SIG-M5 (cell line): Measurements from ENCODE around the gene SLC10A7.

Experiments
- DNase-seq: peaks from one replicate; lab custom pipeline; 2025; lab: John Stamatoyannopoulos, UW

SLC10A7 gene

GRCh38 chr4:146256328-146256727, 265.4 kb downstream of the SLC10A7 start:
- DNase-seq = no peak

GRCh38 chr4:146255874-146256273, 265.9 kb downstream of the SLC10A7 start:
- DNase-seq = no peak

DNA sequence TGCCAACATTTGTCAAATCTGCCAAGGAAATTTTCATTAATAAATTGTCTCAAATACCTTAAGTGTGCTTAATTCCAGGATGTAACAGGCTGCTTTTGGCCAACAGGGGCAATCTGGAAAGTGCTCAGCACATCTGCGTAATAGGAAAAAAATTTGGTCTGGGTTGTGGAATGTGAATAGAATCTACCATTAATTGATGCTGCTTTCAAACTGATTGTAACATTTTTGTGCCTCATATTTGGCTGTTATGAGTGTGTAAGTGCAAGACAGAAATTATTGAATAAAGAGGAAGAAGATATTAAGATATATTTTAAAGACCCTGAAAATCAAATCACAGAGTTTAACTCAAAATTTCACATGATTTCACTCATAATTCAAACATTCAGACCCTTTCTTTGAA, 266.3 kb downstream of the SLC10A7 start:
- no peak for DNase-seq

- no peak for DNase-seq
These were observed 268.6 kb downstream of the SLC10A7 start for GRCh38 chr4:146252969-146253611.

DNA sequence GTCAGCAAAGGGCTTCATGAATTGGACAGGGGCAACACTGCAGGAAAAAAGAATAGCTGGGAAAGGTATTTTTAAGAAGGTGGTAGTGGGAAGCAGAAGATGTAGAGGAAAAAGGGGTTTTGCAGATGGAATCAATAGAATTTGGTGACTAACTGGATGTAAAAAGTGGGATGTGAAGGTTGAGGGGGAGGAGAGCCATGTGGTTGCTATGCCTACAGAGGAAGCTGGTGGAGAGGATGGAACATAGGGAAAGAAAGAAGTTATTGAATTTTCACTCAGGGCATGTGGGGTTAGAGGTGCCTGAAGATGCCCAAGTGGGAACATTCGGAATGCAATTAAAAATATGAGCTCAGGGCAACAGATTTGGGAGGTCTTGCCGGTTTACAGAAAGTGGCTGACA, 274.4 kb downstream of the SLC10A7 start:
- DNase-seq = no peak

GRCh38 chr4:146246381-146246780, 275.4 kb downstream of the SLC10A7 start:
- no peak for DNase-seq

DNA sequence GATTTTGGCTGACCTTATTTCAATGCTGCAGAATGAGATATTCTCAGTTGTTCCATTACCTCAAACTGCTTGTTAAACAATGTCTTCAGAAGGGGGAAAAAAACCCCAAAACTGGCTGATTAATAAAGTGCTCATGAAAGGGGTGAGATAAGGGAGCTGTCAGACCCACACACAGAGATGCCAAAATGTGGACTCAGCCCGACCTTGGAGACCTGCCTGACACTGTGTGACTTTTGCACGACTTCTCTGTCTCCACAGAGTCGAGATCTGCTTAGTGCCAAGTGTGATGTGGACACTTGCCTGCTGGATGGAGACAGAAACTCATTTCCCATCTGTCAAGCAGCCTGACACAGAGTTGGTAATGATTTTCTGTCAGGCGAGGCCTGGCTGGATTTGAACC, 275.9 kb downstream of the SLC10A7 start:
- DNase-seq = no peak

GRCh38 chr4:146245246-146245645, 276.5 kb downstream of the SLC10A7 start:
- DNase-seq = no peak

DNA sequence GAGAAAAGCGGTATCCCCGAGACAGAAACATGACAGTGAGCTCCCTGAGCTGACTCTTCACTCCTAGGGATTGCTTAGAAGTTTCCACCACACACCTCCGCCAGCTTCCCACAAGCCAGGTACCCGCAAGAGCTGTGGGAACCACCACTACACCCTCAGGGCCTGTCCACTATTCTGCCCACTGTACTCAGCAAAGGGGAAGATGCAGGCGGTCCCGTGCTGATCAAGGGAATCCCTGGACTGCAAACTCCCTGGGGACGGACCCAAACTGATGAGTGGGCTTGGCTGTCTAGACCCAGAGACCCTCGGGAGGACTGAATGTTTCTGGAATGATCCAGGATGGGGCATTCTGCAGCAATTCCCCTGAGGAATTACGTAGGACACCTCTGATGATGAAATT, 277.2 kb downstream of the SLC10A7 start:
- no peak for DNase-seq

GRCh38 chr4:146243883-146244277, 277.9 kb downstream of the SLC10A7 start:
- DNase-seq = no peak

DNA sequence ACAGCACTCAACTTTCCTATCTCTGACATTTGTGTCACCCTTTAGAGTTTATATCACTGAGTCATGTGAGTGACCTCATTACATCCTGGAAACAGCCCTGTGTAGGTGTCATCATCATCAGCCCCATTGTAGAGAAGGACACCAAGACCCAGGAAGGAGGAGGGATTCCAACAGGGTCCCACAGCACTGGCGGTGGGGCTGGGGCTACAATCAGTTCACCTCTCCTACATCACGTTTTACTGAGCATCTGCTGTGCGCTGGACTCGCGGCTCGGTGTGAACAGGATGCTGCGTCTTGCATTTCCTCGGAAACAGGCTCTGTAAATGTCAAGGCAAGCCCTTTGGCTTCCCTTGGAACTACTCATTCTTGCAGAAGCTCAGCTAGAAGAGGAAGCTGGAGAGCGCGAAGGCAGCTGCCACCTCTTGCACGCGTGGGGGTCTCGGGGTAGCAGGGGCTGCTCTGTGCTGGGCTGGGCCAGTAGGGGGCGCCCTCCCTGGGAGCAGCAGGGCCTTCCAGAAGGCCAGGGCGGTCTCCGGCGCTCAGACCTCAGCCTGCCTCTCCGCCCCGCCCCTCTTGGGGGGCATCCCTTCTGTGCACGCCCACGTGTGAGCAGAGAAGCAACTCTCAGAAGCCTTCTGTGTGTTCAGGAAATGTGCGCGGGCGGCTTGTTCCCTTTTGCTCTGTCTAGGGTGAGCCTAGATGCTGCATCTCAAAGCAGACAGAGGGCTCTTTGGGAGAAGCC, 278.4 kb downstream of the SLC10A7 start:
- DNase-seq = no peak

DNA sequence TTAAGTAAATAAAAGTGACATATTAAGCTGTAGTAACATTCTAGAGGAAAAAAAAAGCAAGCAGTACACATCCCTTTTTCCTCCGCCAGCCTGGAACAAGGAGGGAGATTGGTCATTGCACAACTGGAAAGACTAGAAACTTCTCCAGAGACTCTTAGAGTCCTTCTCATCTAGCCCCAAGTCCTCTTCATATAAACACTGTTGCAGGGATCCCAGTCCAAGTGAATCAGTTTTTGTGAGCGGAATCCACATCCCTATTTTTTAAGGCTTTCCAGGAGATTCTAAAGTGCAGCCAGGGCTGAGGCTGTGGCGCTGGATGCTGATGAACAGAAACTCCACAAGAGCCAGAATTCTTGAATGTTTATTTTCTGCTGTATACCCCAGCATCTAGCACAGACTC, 283.6 kb downstream of the SLC10A7 start:
- DNase-seq = no peak

GRCh38 chr4:146237092-146237491, 284.6 kb downstream of the SLC10A7 start:
- DNase-seq = no peak

- no peak for DNase-seq
These were observed 285.5 kb downstream of the SLC10A7 start for GRCh38 chr4:146236216-146236615.

GRCh38 chr4:146235654-146236177, 286.0 kb downstream of the SLC10A7 start:
- DNase-seq = no peak

- no peak for DNase-seq
These were observed 289.5 kb downstream of the SLC10A7 start for GRCh38 chr4:146232131-146232722.

GRCh38 chr4:146229406-146229805, 292.3 kb downstream of the SLC10A7 start:
- no peak for DNase-seq

DNA sequence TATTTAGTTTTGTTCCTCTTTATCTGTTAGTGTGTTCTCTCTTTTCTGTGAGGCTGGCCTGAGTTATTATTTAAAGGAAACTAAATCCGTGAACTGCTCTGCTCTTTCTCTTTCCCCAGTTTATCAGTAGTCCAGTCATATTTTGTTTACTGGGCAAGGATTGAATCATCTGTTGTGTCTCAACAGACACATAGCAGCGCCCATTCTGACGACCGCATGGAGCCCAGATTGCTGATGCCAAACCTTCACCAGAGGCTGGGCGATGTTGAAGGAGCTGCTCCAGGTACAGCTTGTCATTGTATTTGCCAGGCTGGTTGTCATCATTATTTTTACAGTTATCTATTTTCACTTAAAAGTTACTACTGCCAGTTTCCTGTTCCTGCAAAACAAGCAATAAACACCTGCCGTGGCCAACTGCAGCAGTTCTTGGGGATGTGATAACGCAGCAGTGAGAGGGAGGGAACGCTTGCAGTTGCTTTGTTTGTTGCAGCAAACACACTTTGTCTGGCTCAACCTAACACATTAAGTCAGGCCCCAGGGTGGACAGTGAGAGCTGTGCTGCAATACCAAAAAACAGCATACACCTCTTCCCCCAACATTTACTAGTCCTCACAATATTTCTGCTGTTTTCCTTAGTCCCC, 297.3 kb downstream of the SLC10A7 start:
- no peak for DNase-seq

GRCh38 chr4:146222313-146222712, 299.4 kb downstream of the SLC10A7 start:
- DNase-seq = no peak

DNA sequence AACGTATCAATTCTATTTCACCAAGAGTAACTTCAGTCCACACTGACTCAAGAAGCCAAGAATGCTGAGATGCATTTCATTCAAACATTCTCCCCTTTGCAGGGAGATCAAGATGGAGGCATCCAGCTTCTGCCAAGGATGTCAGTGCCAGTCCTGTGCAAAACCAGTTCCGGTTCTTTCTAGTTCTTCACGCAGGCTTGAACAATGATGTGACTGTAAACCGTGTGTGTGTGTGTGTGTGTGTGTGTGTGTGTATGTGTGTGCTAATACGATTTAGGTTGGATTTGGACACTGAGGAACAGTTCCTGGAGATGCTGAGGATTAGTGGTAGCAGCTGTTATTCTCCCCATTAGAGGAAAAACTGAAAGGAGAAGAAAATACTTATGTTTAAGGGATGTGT, 307.5 kb downstream of the SLC10A7 start, which contains the start of gene REELD1:
REELD1 (plus strand) TSS at position 301 of the 400 bp plus-strand sequence. CDS start 2,415 bp downstream, outside the sequence.
- DNase-seq = no peak

GRCh38 chr4:146212781-146213180, 309.0 kb downstream of the SLC10A7 start:
- no peak for DNase-seq

DNA sequence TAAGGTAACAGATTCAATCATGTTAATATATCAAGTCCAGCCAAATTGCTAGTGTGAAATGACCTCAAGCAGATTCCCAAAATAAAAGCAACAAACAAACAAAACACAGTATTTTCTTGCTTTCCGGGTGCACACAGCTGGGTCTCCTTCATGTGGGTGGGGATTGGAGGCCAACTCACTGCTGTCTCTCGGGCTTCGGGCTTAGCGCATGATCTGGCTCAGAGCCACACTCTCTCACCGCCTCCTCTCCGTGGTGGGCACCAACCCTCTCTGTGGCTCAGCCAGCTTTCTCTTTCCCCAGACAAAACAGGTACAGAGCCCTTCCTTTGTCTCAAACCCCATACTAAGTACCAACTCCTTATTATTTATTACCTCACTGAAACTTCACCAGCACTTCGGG, 310.3 kb downstream of the SLC10A7 start:
- DNase-seq = no peak

GRCh38 chr4:146210890-146211289, 310.9 kb downstream of the SLC10A7 start:
- DNase-seq = no peak
